Raji (cell line): ENCODE data around the gene CSTF1.

ENCODE experiments used
- POLR2A ChIP-seq: IDR thresholded peaks from 2 replicates; pipeline ENCODE4 v1.6.1; 2011; ENCODE audit warnings: low read depth, low read length, control low read depth; ENCODE audit not compliant: insufficient read depth

Gene CSTF1

DNA sequence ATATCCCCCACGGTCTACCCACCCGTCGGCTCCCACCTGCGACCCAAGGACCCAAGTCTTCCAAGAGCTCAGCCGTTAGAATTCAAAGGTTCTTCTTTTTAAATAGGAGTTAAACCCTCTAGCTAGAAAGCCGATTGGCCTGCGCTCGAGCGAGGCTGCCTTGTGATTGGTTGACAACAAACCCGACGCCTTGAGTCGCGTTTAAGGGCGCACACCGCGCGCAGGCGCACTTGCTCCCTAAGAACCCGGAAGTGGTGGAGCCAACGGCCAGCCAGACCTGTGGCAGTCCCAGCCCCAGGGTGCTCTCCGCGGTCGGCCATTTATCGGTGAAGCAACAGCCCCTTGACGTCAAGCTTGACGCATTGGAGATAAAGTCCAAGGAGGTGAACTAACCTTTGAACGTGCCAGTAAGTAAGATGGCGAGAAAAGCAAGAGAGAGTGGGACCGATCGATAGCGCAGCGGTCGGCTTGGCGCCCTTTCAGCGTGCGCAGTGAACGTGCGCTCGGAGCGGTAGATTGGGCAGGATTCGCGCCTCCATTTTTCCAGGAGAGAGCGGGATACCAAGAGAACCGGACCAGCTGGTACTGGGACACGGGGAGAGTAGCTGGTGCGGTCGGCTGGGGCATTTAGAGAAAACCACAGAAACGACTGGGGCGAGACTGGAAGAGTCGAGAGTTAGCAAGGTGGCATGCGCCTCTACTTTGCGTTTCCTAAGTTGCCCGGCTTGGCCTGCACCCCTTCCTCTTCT lies at the start of gene CSTF1, which contains the start of gene AURKA:
Gene CSTF1 (plus strand): TSS at position 514 of the 749 bp plus-strand sequence. CDS start 2,908 bp downstream, outside the sequence.
Gene AURKA (minus strand): TSS at position 84 of the 749 bp plus-strand sequence. CDS start 4,018 bp downstream, outside the sequence.
- peak; percentile 73 for TF ChIP-seq POLR2A

GRCh38 chr20:56342783-56343182 lies 49.7 kb upstream of the CSTF1 start:
- no peak for TF ChIP-seq POLR2A

DNA sequence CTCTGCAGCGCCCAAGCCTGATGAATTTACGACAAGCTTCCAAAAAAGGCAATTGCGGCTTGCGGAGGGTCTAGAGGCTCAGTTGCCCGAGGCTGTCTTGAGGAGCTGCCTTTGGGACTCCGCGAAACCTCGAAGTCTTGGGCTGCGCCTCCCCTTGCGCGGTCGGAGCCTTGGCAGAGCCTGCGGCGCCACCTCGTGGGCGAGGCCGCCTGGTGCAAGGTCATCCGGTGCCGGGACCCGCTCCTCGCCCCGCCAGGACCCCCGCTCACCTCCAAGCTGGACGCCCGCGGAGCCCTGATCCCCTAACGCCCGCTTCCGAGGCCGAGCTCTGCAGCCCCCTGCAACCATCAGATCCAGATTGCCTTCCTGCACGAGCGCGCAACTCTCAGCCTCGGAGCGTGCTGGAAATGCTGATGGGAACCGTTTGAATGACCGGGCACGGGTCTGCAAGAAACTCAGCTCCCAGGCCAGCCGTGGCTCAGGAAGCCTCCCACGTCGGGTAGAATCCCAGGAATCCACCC lies 48.5 kb upstream of the CSTF1 start:
- no peak for TF ChIP-seq POLR2A

- no peak for TF ChIP-seq POLR2A
These were observed 46.5 kb upstream of the CSTF1 start for GRCh38 chr20:56345911-56346310.

GRCh38 chr20:56347628-56348304 lies 44.7 kb upstream of the CSTF1 start:
- TF ChIP-seq POLR2A = no peak

- no peak for TF ChIP-seq POLR2A
These were observed 44.1 kb upstream of the CSTF1 start for GRCh38 chr20:56348305-56348693.

- TF ChIP-seq POLR2A = no peak
These were observed 43.7 kb upstream of the CSTF1 start for GRCh38 chr20:56348746-56349145.

DNA sequence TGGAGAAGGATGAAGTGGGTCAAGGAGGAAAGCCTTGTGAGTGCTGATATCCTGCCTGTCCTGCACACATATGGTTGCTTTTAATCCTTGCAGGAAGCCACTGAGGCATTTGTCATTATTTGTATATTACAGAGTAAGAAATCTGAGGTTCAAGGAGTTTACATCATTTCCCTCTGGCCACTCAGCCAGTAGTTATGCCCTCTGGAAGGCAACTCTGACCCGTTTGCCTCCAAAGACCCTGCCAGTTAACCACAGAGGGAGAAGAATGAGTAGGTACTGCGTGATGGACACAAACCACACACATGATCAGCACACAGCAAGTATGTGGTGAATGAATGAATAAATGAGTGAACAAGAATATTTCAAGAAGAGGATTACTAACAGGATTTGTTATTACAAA lies 41.6 kb upstream of the CSTF1 start:
- TF ChIP-seq POLR2A = no peak

DNA sequence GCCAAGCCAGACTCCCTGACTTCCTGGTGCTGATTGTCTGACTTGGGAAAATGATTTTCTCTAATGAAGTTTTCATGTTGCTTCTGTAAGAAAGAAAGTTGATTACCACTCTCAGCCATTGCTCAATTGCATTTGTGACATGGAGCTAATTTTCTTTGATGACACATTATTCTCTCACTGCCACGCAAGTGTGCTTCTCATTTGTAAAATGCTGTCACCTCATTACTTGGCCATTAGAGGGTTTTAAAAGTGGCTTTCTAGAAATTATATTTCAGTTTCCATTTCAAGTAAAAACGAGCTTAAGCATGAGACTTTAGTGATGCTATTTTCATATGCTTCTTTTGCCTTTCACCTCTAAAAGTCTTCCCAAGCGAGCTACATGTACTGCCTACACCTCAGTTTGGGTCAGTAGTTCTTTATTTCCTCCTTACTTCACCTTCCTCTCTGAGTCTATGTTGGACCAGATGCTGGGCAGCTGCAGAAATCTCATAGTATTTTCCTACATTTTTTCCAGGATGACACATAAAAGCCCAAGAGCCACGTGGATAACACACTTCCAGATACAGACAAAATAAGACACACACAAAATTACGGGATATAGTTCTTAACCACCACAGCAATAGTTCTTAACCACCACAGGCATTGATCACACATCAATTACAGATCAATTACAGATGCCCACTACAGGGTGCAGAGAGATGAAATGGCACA lies 39.9 kb upstream of the CSTF1 start:
- TF ChIP-seq POLR2A = no peak

DNA sequence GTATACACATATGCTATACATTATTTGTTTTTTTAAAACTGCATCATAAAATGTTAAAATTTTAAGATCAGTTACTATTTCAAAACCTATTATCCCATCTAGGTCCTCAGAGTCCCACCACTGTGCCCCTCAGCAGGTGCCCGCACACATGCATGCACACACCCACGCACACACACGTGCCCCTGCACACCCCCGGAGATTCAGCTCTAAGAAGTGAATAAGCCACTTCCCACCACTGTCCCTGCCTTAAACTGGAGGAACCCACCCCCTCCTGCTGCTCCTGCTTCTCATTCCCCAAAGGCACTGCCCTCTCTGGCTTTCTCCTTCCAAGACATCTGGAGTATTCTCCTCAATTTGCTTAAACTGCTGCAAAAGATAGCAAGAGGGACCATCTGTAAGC lies 39.1 kb upstream of the CSTF1 start:
- TF ChIP-seq POLR2A = no peak

GRCh38 chr20:56358070-56358469 lies 34.4 kb upstream of the CSTF1 start:
- TF ChIP-seq POLR2A = no peak

GRCh38 chr20:56358600-56359211 lies 33.7 kb upstream of the CSTF1 start, which contains the start of gene FAM210B:
TSS of gene FAM210B (plus strand) at chr20:56358974. CDS start at chr20:56359006, 32 bp downstream.
- TF ChIP-seq POLR2A = no peak

DNA sequence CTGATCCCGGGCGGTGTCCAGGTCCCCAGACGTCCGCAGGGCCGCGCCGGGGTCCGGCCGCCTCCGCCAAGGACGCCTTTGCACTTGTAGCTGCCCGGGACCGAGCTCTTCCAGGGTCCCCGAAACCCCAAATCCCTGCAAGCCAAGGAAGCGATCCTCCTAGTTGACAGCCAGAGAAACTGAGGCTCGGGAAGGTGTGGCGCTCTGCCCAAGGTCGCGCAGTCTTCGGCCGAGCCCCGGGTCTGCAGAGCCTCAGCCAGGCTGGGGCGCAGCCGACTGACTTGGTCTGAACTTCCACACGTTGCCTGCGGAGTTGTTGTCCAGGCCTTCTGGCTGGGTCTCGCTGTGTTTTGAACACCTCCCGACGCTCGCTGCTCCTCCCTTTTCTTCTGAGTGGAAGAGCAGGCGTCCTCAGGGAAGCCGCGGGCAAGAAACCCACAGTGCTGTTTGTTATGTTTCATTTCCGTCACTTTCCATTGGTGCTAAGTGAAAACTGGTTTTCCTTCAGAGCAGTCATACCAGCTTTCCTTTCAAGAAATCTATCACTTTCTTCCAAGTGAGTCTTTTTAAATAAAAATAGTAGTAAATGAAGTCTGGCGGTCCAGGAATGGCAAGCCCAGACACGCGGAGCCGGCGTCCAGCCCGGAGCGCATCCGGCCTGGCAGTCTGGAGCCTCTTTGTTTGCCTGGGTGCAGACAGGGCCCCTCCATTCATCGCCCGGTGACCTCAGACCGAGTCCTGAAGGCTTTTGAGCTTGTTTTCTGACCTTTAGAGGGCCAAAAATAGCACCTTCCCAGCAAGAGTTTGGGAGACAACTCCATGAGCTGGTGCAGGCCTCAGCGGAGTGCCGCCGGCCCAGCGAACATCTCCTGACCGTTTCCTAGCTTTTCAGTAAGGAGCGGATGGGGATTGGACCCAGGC lies 33.0 kb upstream of the CSTF1 start:
- TF ChIP-seq POLR2A = no peak

- TF ChIP-seq POLR2A = no peak
These were observed 32.1 kb upstream of the CSTF1 start for GRCh38 chr20:56360133-56360907.

- no peak for TF ChIP-seq POLR2A
These were observed 31.6 kb upstream of the CSTF1 start for GRCh38 chr20:56360908-56361205.
